HepG2 (cell line): ENCODE results near the gene SYNJ2. TPM values are rescaled to one million over a fixed set of nuclear protein-coding genes. Genes with fewer than 3 reads are reported as not detected.

Experiments
- CCAR2 ChIP-seq: fragments of 200-400 bp; formaldehyde crosslinking; optimal IDR thresholded peaks from 2 replicates; pipeline ENCODE3; 2018; ENCODE audit warnings: low read depth, mild to moderate bottlenecking, low read length, moderate library complexity
- ESRRA ChIP-seq: sonication (generic); formaldehyde crosslinking; IDR thresholded peaks from 2 replicates; pipeline ENCODE4 v1.5.1; 2020; ENCODE audit warnings: mild to moderate bottlenecking, low read depth, missing genetic modification reagents
- ETV6 ChIP-seq: sonication (generic); formaldehyde crosslinking; conservative IDR thresholded peaks from 2 replicates; pipeline ENCODE4 v1.4.0; 2020; ENCODE audit warnings: missing genetic modification reagents
- FOXJ3 ChIP-seq: sonication (generic); formaldehyde crosslinking; IDR thresholded peaks from 2 replicates; pipeline ENCODE4 v1.4.0; 2020; ENCODE audit warnings: missing genetic modification reagents, mild to moderate bottlenecking, borderline replicate concordance
- KLF13 ChIP-seq: sonication (generic); formaldehyde crosslinking; IDR thresholded peaks from 2 replicates; pipeline ENCODE4 v1.4.0; 2020; ENCODE audit warnings: mild to moderate bottlenecking, missing genetic modification reagents
- KLF16 ChIP-seq, 2 experiments: sonication (generic) in 1 of 2; formaldehyde crosslinking in 1 of 2; IDR thresholded peaks; 2 replicates each; pipeline versions ENCODE4 v1.6.1 to v1.8.0; 2016 to 2023; ENCODE audit warnings: missing genetic modification reagents in 2 of 2, missing compliant biosample characterization in 1 of 2
- RXRB ChIP-seq: IDR thresholded peaks from 2 replicates; pipeline ENCODE4 v1.6.1; 2016; ENCODE audit warnings: borderline replicate concordance, missing genetic modification reagents, missing compliant biosample characterization
- SP4 ChIP-seq: sonication (generic); formaldehyde crosslinking; IDR thresholded peaks from 2 replicates; pipeline ENCODE4 v1.8.1; 2023; ENCODE audit warnings: mild to moderate bottlenecking, missing genetic modification reagents
- ZBTB8A ChIP-seq: sonication (generic); formaldehyde crosslinking; IDR thresholded peaks from 2 replicates; pipeline ENCODE4 v1.4.0; 2020; ENCODE audit warnings: mild to moderate bottlenecking, low read depth, missing genetic modification reagents, borderline replicate concordance
- ZFAT ChIP-seq: sonication (generic); formaldehyde crosslinking; conservative IDR thresholded peaks from 2 replicates; pipeline ENCODE4 v1.8.1; 2023; ENCODE audit warnings: missing genetic modification reagents, inconsistent platforms
- ZNF598 ChIP-seq: sonication (generic); formaldehyde crosslinking; IDR thresholded peaks from 2 replicates; pipeline ENCODE4 v1.5.1; 2020; ENCODE audit warnings: mild to moderate bottlenecking, missing genetic modification reagents, borderline replicate concordance
- polyA plus RNA-seq, 8 experiments: library from polyadenylated mRNA; depleted of rRNA in 3 of 8; stranded (reverse) in 7 of 8; unstranded in 1 of 8; fragments of >200 nt; fragmentation: Illumina TruSeq in 4 of 8; extraction: Trizol in 4 of 8; gene quantifications; 2 replicates each; pipeline versions ENCODE4 v1.2.1 to v1.2.3, GENCODE V29; 2011 to 2016; ENCODE audit warnings: low read depth in 4 of 8, missing spikeins in 1 of 8, mixed read lengths in 1 of 8; ENCODE audit not compliant: insufficient read depth in 1 of 8
- total RNA-seq, 5 experiments: library from RNA; depleted of rRNA; stranded (reverse); fragments of >200 nt; fragmentation: Illumina TruSeq; extraction: Trizol; gene quantifications; 2 replicates each; pipeline ENCODE4 v1.2.3, GENCODE V29; 2016; ENCODE audit warnings: low read depth in 1 of 5
- TF ChIP-seq, protein P1 (sequence below): sonication (generic); formaldehyde crosslinking; IDR thresholded peaks from 2 replicates; pipeline ENCODE4 v1.4.0; 2020; ENCODE audit warnings: missing genetic modification reagents
- TF ChIP-seq, protein P2 (sequence below): sonication (generic); formaldehyde crosslinking; IDR thresholded peaks from one replicate; pipeline ENCODE4 v1.5.1; 2020; ENCODE audit warnings: mild to moderate bottlenecking, missing genetic modification reagents; ENCODE audit errors: not compliant biosample characterization
- TF ChIP-seq, protein P3 (sequence below): sonication (generic); formaldehyde crosslinking; IDR thresholded peaks from 2 replicates; pipeline ENCODE4 v1.4.0; 2020; ENCODE audit warnings: missing genetic modification reagents
- TF ChIP-seq, protein P4 (sequence below): sonication (generic); formaldehyde crosslinking; IDR thresholded peaks from 2 replicates; pipeline ENCODE4 v1.9.0; 2021; ENCODE audit warnings: missing genetic modification reagents, borderline replicate concordance

Gene SYNJ2
- total and polyA plus RNA-seq, 2 of the 13 experiments (the other 11 are each of a cell fraction or from before 2014, with no cell fraction given) = 39.1 to 57.6 TPM

DNA sequence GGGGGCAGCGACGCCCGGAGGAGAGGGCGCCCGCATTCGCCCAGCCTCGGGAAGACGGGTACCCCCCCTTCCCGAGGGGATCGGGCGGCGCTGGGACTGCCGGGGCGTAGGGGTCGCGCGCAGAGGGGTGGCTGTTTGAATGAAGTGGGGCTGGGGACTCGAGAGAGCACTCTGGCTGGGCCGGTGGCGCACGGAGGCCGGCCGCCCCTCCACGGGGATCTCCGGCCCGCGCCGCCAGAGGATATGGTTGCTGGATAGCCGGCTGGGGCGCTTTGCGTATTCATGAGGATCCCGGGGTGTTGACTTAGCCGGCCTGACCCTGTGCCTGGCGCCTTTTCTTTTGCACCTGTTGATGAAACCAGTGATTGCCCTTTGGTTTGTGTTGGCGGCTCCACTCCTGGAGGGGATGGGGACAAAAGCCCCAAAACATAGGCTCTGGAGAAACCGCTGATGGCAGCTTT is 469 bp downstream of the SYNJ2 start (continued):
- TF ChIP-seq, protein P1, sequence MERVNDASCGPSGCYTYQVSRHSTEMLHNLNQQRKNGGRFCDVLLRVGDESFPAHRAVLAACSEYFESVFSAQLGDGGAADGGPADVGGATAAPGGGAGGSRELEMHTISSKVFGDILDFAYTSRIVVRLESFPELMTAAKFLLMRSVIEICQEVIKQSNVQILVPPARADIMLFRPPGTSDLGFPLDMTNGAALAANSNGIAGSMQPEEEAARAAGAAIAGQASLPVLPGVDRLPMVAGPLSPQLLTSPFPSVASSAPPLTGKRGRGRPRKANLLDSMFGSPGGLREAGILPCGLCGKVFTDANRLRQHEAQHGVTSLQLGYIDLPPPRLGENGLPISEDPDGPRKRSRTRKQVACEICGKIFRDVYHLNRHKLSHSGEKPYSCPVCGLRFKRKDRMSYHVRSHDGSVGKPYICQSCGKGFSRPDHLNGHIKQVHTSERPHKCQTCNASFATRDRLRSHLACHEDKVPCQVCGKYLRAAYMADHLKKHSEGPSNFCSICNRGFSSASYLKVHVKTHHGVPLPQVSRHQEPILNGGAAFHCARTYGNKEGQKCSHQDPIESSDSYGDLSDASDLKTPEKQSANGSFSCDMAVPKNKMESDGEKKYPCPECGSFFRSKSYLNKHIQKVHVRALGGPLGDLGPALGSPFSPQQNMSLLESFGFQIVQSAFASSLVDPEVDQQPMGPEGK = no peak
- TF ChIP-seq KLF16 (CRISPR knock-in tag; IDR thresholded peaks at IDR 0.05) (no peak), FOXJ3 (no peak), RXRB (CRISPR knock-in tag) (no peak), CCAR2 (no peak), ZFAT (no peak), KLF13 (CRISPR knock-in tag) (no peak), ESRRA (CRISPR knock-in tag) (no peak), ETV6 (CRISPR knock-in tag) (no peak), SP4 (CRISPR knock-in tag) (no peak), ZNF598 (CRISPR knock-in tag) (no peak), ZBTB8A (CRISPR knock-in tag) (no peak)
- TF ChIP-seq, protein P2, sequence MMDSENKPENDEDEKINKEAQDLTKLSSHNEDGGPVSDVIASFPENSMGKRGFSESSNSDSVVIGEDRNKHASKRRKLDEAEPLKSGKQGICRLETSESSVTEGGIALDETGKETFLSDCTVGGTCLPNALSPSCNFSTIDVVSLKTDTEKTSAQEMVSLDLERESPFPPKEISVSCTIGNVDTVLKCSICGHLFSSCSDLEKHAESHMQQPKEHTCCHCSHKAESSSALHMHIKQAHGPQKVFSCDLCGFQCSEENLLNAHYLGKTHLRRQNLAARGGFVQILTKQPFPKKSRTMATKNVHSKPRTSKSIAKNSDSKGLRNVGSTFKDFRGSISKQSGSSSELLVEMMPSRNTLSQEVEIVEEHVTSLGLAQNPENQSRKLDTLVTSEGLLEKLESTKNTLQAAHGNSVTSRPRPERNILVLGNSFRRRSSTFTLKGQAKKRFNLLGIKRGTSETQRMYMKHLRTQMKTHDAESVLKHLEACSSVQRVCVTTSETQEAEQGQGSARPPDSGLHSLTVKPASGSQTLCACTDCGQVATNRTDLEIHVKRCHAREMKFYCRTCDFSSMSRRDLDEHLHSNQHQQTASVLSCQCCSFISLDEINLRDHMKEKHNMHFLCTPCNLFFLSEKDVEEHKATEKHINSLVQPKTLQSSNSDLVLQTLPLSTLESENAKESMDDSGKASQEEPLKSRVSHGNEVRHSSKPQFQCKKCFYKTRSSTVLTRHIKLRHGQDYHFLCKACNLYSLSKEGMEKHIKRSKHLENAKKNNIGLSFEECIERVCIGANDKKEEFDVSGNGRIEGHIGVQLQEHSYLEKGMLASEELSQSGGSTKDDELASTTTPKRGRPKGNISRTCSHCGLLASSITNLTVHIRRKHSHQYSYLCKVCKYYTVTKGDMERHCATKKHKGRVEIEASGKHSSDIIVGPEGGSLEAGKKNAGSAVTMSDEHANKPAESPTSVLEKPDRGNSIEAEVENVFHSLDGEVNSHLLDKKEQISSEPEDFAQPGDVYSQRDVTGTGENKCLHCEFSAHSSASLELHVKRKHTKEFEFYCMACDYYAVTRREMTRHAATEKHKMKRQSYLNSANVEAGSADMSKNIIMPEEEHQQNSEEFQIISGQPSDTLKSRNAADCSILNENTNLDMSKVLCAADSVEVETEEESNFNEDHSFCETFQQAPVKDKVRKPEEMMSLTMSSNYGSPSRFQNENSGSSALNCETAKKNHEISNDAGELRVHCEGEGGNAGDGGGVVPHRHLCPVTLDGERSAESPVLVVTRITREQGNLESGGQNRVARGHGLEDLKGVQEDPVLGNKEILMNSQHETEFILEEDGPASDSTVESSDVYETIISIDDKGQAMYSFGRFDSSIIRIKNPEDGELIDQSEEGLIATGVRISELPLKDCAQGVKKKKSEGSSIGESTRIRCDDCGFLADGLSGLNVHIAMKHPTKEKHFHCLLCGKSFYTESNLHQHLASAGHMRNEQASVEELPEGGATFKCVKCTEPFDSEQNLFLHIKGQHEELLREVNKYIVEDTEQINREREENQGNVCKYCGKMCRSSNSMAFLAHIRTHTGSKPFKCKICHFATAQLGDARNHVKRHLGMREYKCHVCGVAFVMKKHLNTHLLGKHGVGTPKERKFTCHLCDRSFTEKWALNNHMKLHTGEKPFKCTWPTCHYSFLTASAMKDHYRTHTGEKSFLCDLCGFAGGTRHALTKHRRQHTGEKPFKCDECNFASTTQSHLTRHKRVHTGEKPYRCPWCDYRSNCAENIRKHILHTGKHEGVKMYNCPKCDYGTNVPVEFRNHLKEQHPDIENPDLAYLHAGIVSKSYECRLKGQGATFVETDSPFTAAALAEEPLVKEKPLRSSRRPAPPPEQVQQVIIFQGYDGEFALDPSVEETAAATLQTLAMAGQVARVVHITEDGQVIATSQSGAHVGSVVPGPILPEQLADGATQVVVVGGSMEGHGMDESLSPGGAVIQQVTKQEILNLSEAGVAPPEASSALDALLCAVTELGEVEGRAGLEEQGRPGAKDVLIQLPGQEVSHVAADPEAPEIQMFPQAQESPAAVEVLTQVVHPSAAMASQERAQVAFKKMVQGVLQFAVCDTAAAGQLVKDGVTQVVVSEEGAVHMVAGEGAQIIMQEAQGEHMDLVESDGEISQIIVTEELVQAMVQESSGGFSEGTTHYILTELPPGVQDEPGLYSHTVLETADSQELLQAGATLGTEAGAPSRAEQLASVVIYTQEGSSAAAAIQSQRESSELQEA (CRISPR knock-in tag) = no peak
- TF ChIP-seq, protein P3, sequence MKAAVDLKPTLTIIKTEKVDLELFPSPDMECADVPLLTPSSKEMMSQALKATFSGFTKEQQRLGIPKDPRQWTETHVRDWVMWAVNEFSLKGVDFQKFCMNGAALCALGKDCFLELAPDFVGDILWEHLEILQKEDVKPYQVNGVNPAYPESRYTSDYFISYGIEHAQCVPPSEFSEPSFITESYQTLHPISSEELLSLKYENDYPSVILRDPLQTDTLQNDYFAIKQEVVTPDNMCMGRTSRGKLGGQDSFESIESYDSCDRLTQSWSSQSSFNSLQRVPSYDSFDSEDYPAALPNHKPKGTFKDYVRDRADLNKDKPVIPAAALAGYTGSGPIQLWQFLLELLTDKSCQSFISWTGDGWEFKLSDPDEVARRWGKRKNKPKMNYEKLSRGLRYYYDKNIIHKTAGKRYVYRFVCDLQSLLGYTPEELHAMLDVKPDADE (CRISPR knock-in tag) = no peak
- TF ChIP-seq, protein P4, sequence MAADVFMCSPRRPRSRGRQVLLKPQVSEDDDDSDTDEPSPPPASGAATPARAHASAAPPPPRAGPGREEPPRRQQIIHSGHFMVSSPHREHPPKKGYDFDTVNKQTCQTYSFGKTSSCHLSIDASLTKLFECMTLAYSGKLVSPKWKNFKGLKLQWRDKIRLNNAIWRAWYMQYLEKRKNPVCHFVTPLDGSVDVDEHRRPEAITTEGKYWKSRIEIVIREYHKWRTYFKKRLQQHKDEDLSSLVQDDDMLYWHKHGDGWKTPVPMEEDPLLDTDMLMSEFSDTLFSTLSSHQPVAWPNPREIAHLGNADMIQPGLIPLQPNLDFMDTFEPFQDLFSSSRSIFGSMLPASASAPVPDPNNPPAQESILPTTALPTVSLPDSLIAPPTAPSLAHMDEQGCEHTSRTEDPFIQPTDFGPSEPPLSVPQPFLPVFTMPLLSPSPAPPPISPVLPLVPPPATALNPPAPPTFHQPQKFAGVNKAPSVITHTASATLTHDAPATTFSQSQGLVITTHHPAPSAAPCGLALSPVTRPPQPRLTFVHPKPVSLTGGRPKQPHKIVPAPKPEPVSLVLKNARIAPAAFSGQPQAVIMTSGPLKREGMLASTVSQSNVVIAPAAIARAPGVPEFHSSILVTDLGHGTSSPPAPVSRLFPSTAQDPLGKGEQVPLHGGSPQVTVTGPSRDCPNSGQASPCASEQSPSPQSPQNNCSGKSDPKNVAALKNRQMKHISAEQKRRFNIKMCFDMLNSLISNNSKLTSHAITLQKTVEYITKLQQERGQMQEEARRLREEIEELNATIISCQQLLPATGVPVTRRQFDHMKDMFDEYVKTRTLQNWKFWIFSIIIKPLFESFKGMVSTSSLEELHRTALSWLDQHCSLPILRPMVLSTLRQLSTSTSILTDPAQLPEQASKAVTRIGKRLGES (CRISPR knock-in tag) = no peak
